Myocyte (in vitro differentiated cells): ENCODE data around the gene FTL. TPM values are rescaled to one million over a fixed set of nuclear protein-coding genes. Genes with fewer than 3 reads are reported as not detected.

ENCODE experiments used
- DNase-seq: peaks from one replicate; pipeline ENCODE4 v3.0.0-alpha.2; 2012; ENCODE audit warnings: low read depth
- total RNA-seq: library from RNA; depleted of rRNA; stranded (reverse); fragments of >200 nt; gene quantifications from 2 replicates; pipeline ENCODE4 v1.2.3, GENCODE V29; 2014

The FTL gene
- total RNA-seq, 1 donor from 2014 or later: 1,792 TPM

GRCh38 chr19:48945817-48946216, 19.3 kb upstream of the FTL start:
- DNase-seq: no peak

GRCh38 chr19:48946463-48947257, 18.4 kb upstream of the FTL start:
- DNase-seq: peak; percentile 47

- DNase-seq: no peak
These were observed 17.9 kb upstream of the FTL start for GRCh38 chr19:48947258-48947542.

- no peak for DNase-seq
These were observed 14.9 kb upstream of the FTL start for GRCh38 chr19:48950159-48950558.

- DNase-seq: no peak
These were observed 14.1 kb upstream of the FTL start for GRCh38 chr19:48950830-48951519.

DNA sequence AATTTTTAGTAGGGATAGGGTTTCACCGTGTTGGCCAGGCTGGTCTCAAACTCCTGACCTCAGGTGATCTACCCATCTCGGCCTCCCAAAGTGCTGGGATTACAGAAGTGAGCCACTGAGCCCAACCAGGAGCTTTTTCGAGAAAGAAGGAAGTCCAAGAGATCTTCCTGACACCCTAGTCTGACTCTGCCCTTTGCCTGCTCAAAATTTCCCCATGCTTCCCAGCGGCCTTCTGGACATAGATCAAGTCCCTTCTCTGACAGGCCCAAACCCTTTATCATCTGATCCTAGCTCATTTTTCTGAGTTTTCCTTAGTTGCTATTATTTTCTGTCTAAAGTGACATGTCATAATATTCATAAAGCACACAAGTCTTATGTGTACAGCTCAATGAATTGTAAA, 12.0 kb upstream of the FTL start:
- DNase-seq: no peak

GRCh38 chr19:48953990-48954594, 11.0 kb upstream of the FTL start:
- no peak for DNase-seq

DNA sequence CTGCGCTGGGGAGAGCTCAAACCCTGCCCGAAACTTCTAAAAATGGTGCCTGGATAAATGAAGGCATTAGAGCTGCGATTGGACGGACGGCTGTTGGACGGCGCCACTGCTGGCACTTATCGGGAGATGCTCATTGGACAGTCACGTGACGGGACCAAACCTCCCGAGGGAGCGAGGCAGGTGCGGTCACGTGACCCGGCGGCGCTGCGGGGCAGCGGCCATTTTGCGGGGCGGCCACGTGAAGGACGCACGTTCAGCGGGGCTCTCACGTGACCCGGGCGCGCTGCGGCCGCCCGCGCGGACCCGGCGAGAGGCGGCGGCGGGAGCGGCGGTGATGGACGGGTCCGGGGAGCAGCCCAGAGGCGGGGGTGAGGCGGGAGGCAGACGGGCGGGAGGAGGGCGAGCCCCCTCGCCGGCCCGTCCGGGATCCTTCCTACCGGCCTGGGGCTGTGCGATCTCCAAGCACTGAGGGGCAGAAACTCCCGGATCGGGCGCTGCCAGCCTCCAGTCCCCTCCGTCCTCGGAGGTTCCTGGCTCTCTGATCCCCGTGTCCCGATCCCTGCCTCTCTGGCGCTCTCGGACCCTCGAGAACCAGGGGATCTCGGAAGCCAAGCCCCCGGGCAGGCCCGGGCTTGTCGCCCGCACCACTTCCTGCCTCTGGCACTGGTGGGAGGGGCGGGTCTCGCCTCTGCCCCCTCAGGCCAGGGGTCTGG, 10.4 kb upstream of the FTL start, which contains the start of gene BAX:
Gene BAX (plus strand): TSS at position 281 of the 713 bp plus-strand sequence. CDS start 54 bp downstream, at position 335.
- DNase-seq: peak; percentile 98

DNA sequence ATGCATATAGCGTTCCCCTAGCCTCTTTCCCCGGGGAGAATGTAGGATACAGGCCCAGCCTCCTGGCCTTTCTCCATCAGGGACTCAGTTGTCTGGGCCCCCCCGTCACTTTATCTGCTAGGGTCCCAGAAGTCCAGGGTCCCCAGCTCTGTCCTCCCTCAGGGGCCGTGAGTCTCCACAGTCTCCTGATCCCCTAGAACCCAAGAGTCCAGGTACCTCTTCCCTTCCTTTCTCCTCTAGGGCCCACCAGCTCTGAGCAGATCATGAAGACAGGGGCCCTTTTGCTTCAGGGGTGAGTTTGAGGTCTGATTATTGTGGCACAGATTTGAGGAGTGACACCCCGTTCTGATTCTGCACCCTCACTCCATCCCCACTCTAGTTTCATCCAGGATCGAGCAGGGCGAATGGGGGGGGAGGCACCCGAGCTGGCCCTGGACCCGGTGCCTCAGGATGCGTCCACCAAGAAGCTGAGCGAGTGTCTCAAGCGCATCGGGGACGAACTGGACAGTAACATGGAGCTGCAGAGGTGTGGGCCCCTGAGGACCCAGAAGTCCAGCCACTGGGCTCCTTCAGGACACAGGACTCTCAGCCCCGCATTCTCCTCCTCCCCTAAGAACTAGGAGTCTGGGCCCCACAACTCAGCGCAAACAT, 9.7 kb upstream of the FTL start:
- no peak for DNase-seq

DNA sequence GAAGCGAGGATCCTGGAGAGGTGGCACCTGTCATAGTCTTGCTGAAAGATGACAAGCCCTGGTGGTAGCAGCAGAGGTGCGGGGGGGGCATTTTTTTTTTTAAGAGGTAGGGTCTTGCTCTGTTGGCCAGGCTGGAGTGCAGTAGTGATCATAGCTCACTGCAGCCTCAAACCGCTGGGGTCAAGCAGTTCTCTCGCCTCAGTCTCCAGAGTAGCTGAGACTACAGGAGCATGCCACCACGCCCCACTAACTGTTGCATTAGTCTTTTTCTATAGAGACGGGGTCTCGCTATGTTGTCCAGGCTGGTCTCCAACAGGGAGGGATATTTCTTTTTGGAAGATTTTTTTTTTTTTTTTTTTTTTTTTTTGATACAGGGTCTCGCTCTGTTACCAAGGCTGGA, 7.1 kb upstream of the FTL start:
- DNase-seq: no peak

DNA sequence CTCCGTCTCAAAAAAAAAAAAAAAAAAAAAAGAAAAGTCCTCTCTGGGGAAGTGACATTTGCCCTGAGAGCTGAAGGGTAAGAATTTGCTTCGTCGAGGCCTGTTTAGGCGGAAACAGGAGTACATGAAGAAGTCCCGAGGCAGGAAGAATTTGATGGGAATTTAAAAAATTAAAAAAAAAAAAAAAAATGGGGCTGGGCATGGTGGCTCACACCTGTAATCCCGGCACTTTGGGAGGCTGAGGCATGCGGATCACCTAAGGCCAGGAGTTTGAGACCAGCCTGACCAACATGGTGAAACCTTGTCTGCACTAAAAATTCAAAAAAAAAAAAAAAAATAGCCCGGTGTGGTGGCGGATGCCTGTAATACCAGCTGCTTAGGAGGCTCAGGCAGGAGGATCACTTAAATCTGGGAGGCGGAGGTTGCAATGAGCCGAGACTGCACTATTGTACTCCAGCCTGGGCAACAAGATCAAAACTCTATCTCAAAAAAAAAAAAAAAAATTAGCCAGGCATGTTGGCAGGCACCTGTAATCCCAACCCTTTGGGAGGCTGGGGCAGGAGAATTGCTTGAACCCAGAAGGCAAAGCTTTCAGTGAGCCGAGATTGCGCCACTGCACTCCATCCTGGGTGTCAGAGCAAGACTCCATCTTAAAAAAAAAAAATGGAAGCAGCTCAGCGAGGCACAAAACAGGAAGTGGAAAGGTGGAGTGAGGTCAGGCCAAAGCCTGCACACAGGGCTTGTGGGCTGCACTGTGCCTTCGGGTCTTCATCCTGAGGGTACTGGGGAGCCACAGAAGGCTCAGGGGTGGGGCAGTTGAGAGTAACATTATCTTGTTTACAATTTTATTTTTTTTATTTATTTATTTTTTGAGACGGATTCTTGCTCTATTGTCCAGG, 5.5 kb upstream of the FTL start:
- no peak for DNase-seq

- no peak for DNase-seq
These were observed 4.0 kb upstream of the FTL start for GRCh38 chr19:48961051-48961649.

DNA sequence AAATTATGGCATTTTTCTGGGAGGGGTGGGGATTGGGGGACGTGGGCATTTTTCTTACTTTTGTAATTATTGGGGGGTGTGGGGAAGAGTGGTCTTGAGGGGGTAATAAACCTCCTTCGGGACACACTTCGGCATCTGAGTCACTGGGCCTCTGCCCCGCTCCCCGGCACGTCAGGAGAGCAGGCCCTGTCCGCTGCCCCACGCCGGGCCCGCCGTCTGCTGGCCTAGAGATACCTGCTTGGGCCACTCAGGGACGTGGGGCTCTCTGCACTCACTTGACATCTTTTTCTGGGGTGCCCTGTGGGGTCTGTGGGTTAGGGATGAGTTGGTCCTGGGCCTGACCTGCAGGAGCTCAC, 3.5 kb upstream of the FTL start:
- DNase-seq: no peak

DNA sequence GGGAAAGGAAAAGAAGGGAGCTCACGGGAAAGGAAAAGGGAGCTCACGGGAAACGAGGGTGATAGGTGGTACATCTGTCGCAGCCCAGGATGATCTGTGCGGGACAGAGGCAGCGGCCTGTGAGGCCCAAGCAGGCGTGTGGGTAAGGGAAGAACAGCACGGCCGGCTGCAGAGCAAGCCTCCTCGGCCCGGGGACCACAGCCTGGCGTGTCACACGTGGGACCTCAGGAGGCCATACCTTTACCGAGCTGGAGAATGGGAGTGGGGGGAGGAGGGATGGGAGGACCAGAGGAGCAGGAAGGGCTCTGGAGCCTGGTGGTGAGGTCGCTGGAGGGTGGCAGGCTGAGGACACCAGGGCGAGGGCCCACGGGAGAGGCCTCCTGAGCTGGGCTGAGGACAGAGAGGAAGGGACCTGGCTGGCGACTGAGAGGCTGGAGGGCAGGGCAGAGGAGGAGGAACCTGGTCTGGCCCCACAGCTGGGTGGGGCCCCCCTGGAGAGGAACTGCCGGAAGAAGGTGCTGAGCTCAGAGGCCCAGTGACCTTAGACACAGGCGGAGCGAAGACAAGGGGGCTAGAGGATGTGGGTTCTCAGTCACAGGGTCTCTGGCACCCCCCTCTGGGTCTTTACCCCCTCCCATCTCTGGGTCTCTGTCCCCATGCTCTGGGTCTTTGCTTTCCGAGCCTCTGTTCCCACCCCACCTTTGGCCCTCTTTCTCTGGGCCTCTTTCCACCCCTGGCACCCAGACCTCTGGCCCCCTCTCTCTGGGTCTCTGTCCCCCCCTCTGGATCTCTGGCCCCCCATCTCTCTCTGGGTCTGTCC, 2.9 kb upstream of the FTL start:
- no peak for DNase-seq

- DNase-seq: no peak
These were observed 2.3 kb upstream of the FTL start for GRCh38 chr19:48962849-48963165.

DNA sequence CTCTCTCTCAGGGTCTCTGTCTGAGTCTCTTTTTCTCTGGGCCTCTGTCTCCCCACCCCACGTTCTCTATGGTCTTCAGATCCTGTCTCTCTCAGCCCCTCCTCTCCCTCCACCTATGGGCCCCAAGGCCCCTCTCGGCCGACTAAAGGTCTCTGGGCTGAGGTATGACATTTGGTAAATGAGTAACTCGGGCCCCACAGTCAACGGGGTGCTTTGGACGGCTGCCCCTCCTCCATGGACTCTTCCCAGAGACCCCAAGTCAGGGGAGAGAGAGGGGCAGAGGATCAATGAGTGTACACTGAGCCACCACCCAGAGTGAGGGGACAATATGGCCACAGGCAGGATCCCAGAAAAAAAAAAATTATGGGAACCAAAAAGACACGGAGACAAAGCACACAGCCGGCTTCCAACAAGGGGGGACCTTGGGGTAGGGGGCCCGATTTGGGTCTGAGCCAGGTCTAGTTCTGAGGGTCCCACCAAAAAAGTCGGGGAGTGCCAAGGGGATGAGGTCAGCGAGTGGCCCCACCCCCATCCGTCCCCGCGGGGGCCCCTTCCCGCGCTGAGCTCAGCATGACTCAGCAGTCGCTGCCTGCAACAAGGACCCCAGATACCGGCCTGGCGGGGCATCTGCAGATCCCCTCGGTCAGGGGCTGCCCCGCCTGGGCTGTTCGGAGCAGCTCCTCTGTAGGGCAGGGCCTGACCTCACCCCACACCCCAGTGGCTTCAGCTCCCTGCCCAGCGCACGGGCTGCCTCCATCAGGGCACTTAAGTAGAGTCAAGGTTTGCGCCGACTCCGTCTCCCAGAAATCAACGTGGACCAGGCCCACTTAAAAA, 1.5 kb upstream of the FTL start:
- DNase-seq: peak; percentile 70

GRCh38 chr19:48964205-48965039, 687 bp upstream of the FTL start:
- no peak for DNase-seq
